H1 (cell line): ENCODE data around the gene ZC3HAV1. TPM values are rescaled to one million over a fixed set of nuclear protein-coding genes. Genes with fewer than 3 reads are reported as not detected.

Experiments used
- CTCF ChIA-PET: fragments of 300-600 bp; sonication (Branson Sonifier 250); formaldehyde crosslinking; loops from one replicate; lab custom pipeline; 2021; ENCODE audit not compliant: partially characterized antibody; lab: Charles Lee
- POLR2A ChIA-PET: fragments of 300-600 bp; sonication (Branson Sonifier 250); formaldehyde crosslinking; loops from one replicate; lab custom pipeline; 2021; ENCODE audit warnings: inconsistent platforms; ENCODE audit not compliant: partially characterized antibody; lab: Charles Lee
- DNase-seq, 2 experiments: peaks; one replicate each; pipeline versions ENCODE4 v3.0.0 to v3.0.0-alpha.2; 2010 to 2022; ENCODE audit warnings: low spot score in 2 of 2, low read depth in 1 of 2, mixed read lengths in 1 of 2
- FAIRE-seq: peaks from 2 replicates; lab custom pipeline; 2011; peaks lifted over from hg19 to GRCh38; lab: Jason Lieb, UNC
- H2AFZ ChIP-seq: 2 replicates; pipeline ENCODE4 v1.8.1; 2012; ENCODE audit warnings: low read length, inconsistent platforms
- H2AK5ac ChIP-seq: 2 replicates; pipeline ENCODE4 v1.6.1; 2013; ENCODE audit warnings: low read depth, low read length
- H2BK120ac ChIP-seq: replicated peaks from 2 replicates; pipeline ENCODE3; 2013; ENCODE audit warnings: low read depth, low read length, inconsistent platforms
- H2BK12ac ChIP-seq: 2 replicates; pipeline ENCODE4 v1.6.1; 2013; ENCODE audit warnings: low read depth, low read length
- H2BK15ac ChIP-seq: 2 replicates; pipeline ENCODE4 v1.6.1; 2013; ENCODE audit warnings: low read length
- H2BK20ac ChIP-seq: 2 replicates; pipeline ENCODE4 v1.6.1; 2013; ENCODE audit warnings: low read length
- H2BK5ac ChIP-seq: 2 replicates; pipeline ENCODE4 v1.6.1; 2013; ENCODE audit warnings: low read depth, low read length
- H3K14ac ChIP-seq: 2 replicates; pipeline ENCODE4 v1.6.1; 2013; ENCODE audit warnings: inconsistent platforms; ENCODE audit not compliant: insufficient read length
- H3K18ac ChIP-seq: 2 replicates; pipeline ENCODE4 v1.6.1; 2013; ENCODE audit warnings: low read length; ENCODE audit errors: extremely low read depth
- H3K23ac ChIP-seq: 2 replicates; pipeline ENCODE4 v1.6.1; 2013; ENCODE audit warnings: inconsistent platforms; ENCODE audit not compliant: insufficient read length
- H3K23me2 ChIP-seq: 2 replicates; pipeline ENCODE4 v1.6.1; 2013; ENCODE audit warnings: low read depth, low read length
- H3K27ac ChIP-seq: 2 replicates; pipeline ENCODE4 v1.6.1; 2011; ENCODE audit warnings: low read depth, low read length, inconsistent platforms
- H3K27me3 ChIP-seq, 4 experiments: replicated peaks in 1 of 4; 1 replicate in 1 of 4; 2 replicates in 3 of 4; pipeline versions ENCODE4 v1.6.1 to v1.8.1; 2011 to 2013; ENCODE audit warnings: low read length in 3 of 4, mild to moderate bottlenecking in 3 of 4, inconsistent platforms in 2 of 4, mixed read lengths in 2 of 4, moderate library complexity in 1 of 4; ENCODE audit not compliant: control insufficient read depth in 3 of 4, insufficient read depth in 3 of 4; ENCODE audit errors: extremely low read depth in 1 of 4
- H3K36me3 ChIP-seq, 4 experiments: 2 replicates each; pipeline versions ENCODE4 v1.6.1 to v1.8.1; 2011 to 2013; ENCODE audit warnings: mild to moderate bottlenecking in 4 of 4, low read length in 3 of 4, moderate library complexity in 2 of 4, control low read depth in 1 of 4, inconsistent platforms in 1 of 4; ENCODE audit not compliant: insufficient read depth in 4 of 4, control insufficient read depth in 2 of 4
- H3K4ac ChIP-seq: replicated peaks from 2 replicates; pipeline ENCODE3; 2013; ENCODE audit warnings: low read length, low read depth, mixed read lengths, inconsistent platforms; ENCODE audit not compliant: insufficient read length
- H3K4me1 ChIP-seq, 4 experiments: replicated peaks in 1 of 4; 1 replicate in 1 of 4; 2 replicates in 3 of 4; pipeline versions ENCODE4 v1.6.1 to v1.8.1; 2011 to 2013; ENCODE audit warnings: low read length in 3 of 4, inconsistent platforms in 2 of 4, mixed read lengths in 1 of 4; ENCODE audit not compliant: insufficient read depth in 4 of 4, control insufficient read depth in 3 of 4
- H3K4me2 ChIP-seq, 2 experiments: 2 replicates each; pipeline versions ENCODE4 v1.6.1 to v1.8.1; 2011 to 2013; ENCODE audit warnings: low read depth in 2 of 2, low read length in 2 of 2, control low read depth in 1 of 2, inconsistent platforms in 1 of 2, mild to moderate bottlenecking in 1 of 2; ENCODE audit not compliant: insufficient read depth in 1 of 2
- H3K4me3 ChIP-seq, 4 experiments: fragments of 200-600, 300-600 bp in 1 of 4; sonication (generic), shearing (Covaris generic), sonication (Bioruptor Twin) in 1 of 4; 2 replicates each; pipeline versions ENCODE4 v1.5.1 to v1.8.1; 2011 to 2016; ENCODE audit warnings: low read length in 4 of 4, low read depth in 3 of 4, control low read depth in 2 of 4, inconsistent platforms in 2 of 4, mild to moderate bottlenecking in 2 of 4, mixed read lengths in 1 of 4, moderate library complexity in 1 of 4; ENCODE audit not compliant: insufficient read depth in 2 of 4; ENCODE audit errors: extremely low read depth in 1 of 4
- H3K56ac ChIP-seq: replicated peaks from 2 replicates; pipeline ENCODE3; 2013; ENCODE audit warnings: low read depth, mild to moderate bottlenecking, mixed read lengths, low read length, inconsistent platforms; ENCODE audit not compliant: insufficient read length
- H3K79me1 ChIP-seq: 2 replicates; pipeline ENCODE4 v1.6.1; 2013; ENCODE audit warnings: low read depth, low read length, control low read depth
- H3K79me2 ChIP-seq, 2 experiments: 2 replicates each; pipeline versions ENCODE4 v1.6.1 to v1.8.1; 2012 to 2013; ENCODE audit warnings: low read length in 2 of 2, mild to moderate bottlenecking in 2 of 2, inconsistent platforms in 1 of 2; ENCODE audit not compliant: insufficient read depth in 2 of 2, control insufficient read depth in 1 of 2
- H3K9ac ChIP-seq, 4 experiments: replicated peaks in 1 of 4; 1 replicate in 1 of 4; 2 replicates in 3 of 4; pipeline versions ENCODE4 v1.6.1 to v1.8.1; 2011 to 2013; ENCODE audit warnings: low read depth in 3 of 4, low read length in 3 of 4, control low read depth in 2 of 4, mild to moderate bottlenecking in 2 of 4, moderate library complexity in 2 of 4, inconsistent platforms in 1 of 4; ENCODE audit errors: extremely low read depth in 1 of 4
- H3K9me3 ChIP-seq, 2 experiments: 2 replicates each; pipeline versions ENCODE4 v1.6.1 to v1.8.1; 2012 to 2013; ENCODE audit warnings: mild to moderate bottlenecking in 2 of 2, moderate library complexity in 2 of 2, control low read depth in 1 of 2, inconsistent platforms in 1 of 2, low read depth in 1 of 2, low read length in 1 of 2, mixed read lengths in 1 of 2; ENCODE audit not compliant: insufficient read depth in 2 of 2
- H4K20me1 ChIP-seq, 2 experiments: replicated peaks in 1 of 2; 2 replicates each; pipeline versions ENCODE3 to v1.8.1; 2011 to 2013; ENCODE audit warnings: inconsistent platforms in 2 of 2, low read length in 2 of 2, mild to moderate bottlenecking in 1 of 2; ENCODE audit not compliant: insufficient read depth in 2 of 2, control insufficient read depth in 1 of 2
- H4K5ac ChIP-seq: 2 replicates; pipeline ENCODE4 v1.6.1; 2013; ENCODE audit warnings: low read length, low read depth, mixed read lengths, inconsistent platforms; ENCODE audit not compliant: insufficient read length
- H4K8ac ChIP-seq: 2 replicates; pipeline ENCODE4 v1.8.0; 2013; ENCODE audit warnings: mild to moderate bottlenecking, moderate library complexity, low read length, inconsistent platforms; ENCODE audit not compliant: insufficient read depth; ENCODE audit errors: extremely low read depth
- H4K91ac ChIP-seq: replicated peaks from 2 replicates; pipeline ENCODE3; 2013; ENCODE audit warnings: low read length, mixed read lengths, inconsistent platforms; ENCODE audit not compliant: insufficient read length
- CBX8 ChIP-seq: fragments of 300-800, 300-1000 bp; sonication (generic); IDR thresholded peaks from 2 replicates; pipeline ENCODE4 v1.7.1; 2016; ENCODE audit warnings: low read depth, low read length, borderline replicate concordance
- RFX5 ChIP-seq: IDR thresholded peaks from 2 replicates; pipeline ENCODE4 v1.6.1; 2011; ENCODE audit warnings: low read depth, low read length, improper control_type of control experiment, borderline replicate concordance
- SP1 ChIP-seq: IDR thresholded peaks from 2 replicates; pipeline ENCODE4 v1.6.1; 2011; ENCODE audit warnings: low read depth, low read length
- SUZ12 ChIP-seq: fragments of 200-600 bp; sonication (generic); IDR thresholded peaks from 2 replicates; pipeline ENCODE4 v1.6.1; 2012; ENCODE audit warnings: mild to moderate bottlenecking, inconsistent platforms, low read length, moderate library complexity, mixed read lengths
- TBP ChIP-seq: IDR thresholded peaks from 2 replicates; pipeline ENCODE4 v1.6.1; 2011; ENCODE audit warnings: low read depth, low read length, improper control_type of control experiment
- ZNF274 ChIP-seq: IDR thresholded peaks from 2 replicates; pipeline ENCODE4 v1.7.0; 2012; ENCODE audit warnings: low read length, borderline replicate concordance; ENCODE audit errors: extremely low read depth
- WGBS, 2 experiments: shearing (Covaris generic) in 1 of 2; methylation state at CpG; one replicate each; pipeline versions ENCODE4 v1.1.6 to v1.1.7; 2013 to 2015; ENCODE audit warnings: low lambda C conversion rate in 2 of 2, mixed read lengths in 2 of 2, inconsistent platforms in 1 of 2, low coverage in 1 of 2, missing lambda C conversion rate in 1 of 2; ENCODE audit not compliant: insufficient replicate concordance in 2 of 2, insufficient coverage in 1 of 2, insufficient read length in 1 of 2; ENCODE audit errors: extremely low coverage in 1 of 2, missing lambda C conversion rate in 1 of 2; 5-methylcytosine and 5-hydroxymethylcytosine counted together
- polyA plus RNA-seq, 7 experiments: library from polyadenylated mRNA; depleted of rRNA in 3 of 7; stranded (reverse) in 5 of 7; unstranded in 2 of 7; fragments of >200 nt in 5 of 7; fragments of 200-250 nt in 2 of 7; gene quantifications; 1 replicate in 5 of 7; 2 replicates in 1 of 7; 4 replicates in 1 of 7; pipeline versions ENCODE4 v1.2.1 to v1.2.3, GENCODE V29; 2011 to 2013; ENCODE audit warnings: missing spikeins in 2 of 7, mixed read lengths in 2 of 7
- total RNA-seq: library from RNA; stranded (reverse); fragmentation: NEBNext Ultra II Directional; extraction: Animal tissue kit (Norgen Biotek cat#: 25700); gene quantifications from 2 replicates; pipeline ENCODE4 v1.2.1, GENCODE V29; 2021
- TF ChIP-seq, protein P1 (sequence below), 3 experiments: IDR thresholded peaks; 1 replicate in 2 of 3; 2 replicates in 1 of 3; pipeline versions ENCODE4 v1.5.1 to v1.6.1; 2011; ENCODE audit warnings: low read length in 3 of 3, mild to moderate bottlenecking in 3 of 3, inconsistent platforms in 2 of 3, low read depth in 1 of 3, moderate library complexity in 1 of 3; ENCODE audit not compliant: insufficient read depth in 1 of 3; ENCODE audit errors: control extremely low read depth in 1 of 3
- TF ChIP-seq, protein P2 (sequence below): IDR thresholded peaks from 2 replicates; pipeline ENCODE4 v1.6.1; 2011; ENCODE audit warnings: low read length, improper control_type of control experiment
- TF ChIP-seq, protein P3 (sequence below): IDR thresholded peaks from 2 replicates; pipeline ENCODE4 v1.6.1; 2012; ENCODE audit warnings: inconsistent platforms

ZC3HAV1 gene
- total and polyA plus RNA-seq, 2 of the 8 experiments (the other 6 are each of a cell fraction or from before 2014, with no cell fraction given) = 22.5 to 43.4 TPM

DNA sequence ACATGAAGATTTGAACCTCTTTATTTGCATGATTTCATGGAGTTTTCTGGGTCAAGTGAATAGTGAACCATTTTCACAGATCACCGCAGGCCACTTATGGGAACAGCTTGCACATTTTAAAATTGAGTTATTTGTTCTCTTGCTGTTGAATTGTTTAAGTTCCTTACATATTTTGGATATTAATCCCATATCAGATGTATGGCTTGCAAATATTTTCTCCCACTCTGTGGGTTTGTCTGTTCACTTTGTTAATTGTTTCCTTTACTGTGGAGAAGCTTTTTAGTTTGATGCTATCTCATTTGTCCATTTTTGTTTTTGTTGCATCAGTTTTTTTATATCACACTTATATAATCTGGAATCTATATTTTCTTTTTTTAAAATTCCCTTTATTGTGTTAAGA, 59.6 kb downstream of the ZC3HAV1 start:
- Histone ChIP-seq H3K18ac (no peak overlapping the region), H2BK5ac (no peak overlapping the region), H4K8ac (no peak overlapping the region), H3K4me3 (no peak overlapping the region), H3K4me2 (no peak overlapping the region), H3K4ac (no peak overlapping the region), H2AFZ (no peak overlapping the region), H3K79me1 (no peaks in the 10 kb centered on the region), H4K91ac (no peak overlapping the region), H3K23ac (no peak overlapping the region), H3K27me3 (no peaks in the 10 kb centered on the region), H3K36me3 (peaks cover 0 to 26% (median 6%) of the 10 kb centered on the region in 4 experiments; a peak in 4 of 8 replicates), H3K4me1 (no peaks in the 10 kb centered on the region; a peak in 1 of 7 replicates), H3K9me3 (no peaks in the 10 kb centered on the region), H3K79me2 (no peaks in the 10 kb centered on the region), H2BK120ac (no peak overlapping the region), H4K20me1 (no peaks in the 10 kb centered on the region), H3K56ac (no peak overlapping the region), H2BK20ac (no peak overlapping the region), H3K23me2 (no peaks in the 10 kb centered on the region), H3K9ac (no peak overlapping the region), H2BK15ac (no peak overlapping the region), H3K27ac (no peak overlapping the region), H4K5ac (no peak overlapping the region), H2AK5ac (no peak overlapping the region), H2BK12ac (no peak overlapping the region), H3K14ac (no peak overlapping the region)
- FAIRE-seq (no peak), DNase-seq (no peak)
- WGBS, 2 experiments = 93% methylated on average over 1 of the region's 1 CpG; no CpG with 5 or more reads in 1 of the 2 experiments
- ChIA-PET POLR2A (interaction anchor here (0.6 to 1.1 kb wide), 2 partner anchors 15 to 37 kb away, joined by 3 to 4 read pairs; no protein-coding TSS in a partner anchor), CTCF (interaction anchor here (1.7 to 2.4 kb wide), 2 partner anchors 10 to 25 kb away, joined by 4 to 9 read pairs; no protein-coding TSS in a partner anchor)
- no peak for TF ChIP-seq SUZ12
- no peak for TF ChIP-seq CBX8
- TF ChIP-seq, protein P1, sequence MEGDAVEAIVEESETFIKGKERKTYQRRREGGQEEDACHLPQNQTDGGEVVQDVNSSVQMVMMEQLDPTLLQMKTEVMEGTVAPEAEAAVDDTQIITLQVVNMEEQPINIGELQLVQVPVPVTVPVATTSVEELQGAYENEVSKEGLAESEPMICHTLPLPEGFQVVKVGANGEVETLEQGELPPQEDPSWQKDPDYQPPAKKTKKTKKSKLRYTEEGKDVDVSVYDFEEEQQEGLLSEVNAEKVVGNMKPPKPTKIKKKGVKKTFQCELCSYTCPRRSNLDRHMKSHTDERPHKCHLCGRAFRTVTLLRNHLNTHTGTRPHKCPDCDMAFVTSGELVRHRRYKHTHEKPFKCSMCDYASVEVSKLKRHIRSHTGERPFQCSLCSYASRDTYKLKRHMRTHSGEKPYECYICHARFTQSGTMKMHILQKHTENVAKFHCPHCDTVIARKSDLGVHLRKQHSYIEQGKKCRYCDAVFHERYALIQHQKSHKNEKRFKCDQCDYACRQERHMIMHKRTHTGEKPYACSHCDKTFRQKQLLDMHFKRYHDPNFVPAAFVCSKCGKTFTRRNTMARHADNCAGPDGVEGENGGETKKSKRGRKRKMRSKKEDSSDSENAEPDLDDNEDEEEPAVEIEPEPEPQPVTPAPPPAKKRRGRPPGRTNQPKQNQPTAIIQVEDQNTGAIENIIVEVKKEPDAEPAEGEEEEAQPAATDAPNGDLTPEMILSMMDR (IDR thresholded peaks at IDR 0.05; ENCODE audit: control extremely low read depth in 1 of 3, insufficient read depth in 1 of 3, low read depth in 1 of 3, low read length in 3 of 3) = no peak
- no peak for TF ChIP-seq TBP
- TF ChIP-seq ZNF274 = no peak
- TF ChIP-seq RFX5 = no peak
- no peak for TF ChIP-seq SP1
- TF ChIP-seq, protein P2, sequence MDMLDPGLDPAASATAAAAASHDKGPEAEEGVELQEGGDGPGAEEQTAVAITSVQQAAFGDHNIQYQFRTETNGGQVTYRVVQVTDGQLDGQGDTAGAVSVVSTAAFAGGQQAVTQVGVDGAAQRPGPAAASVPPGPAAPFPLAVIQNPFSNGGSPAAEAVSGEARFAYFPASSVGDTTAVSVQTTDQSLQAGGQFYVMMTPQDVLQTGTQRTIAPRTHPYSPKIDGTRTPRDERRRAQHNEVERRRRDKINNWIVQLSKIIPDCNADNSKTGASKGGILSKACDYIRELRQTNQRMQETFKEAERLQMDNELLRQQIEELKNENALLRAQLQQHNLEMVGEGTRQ = no peak
- TF ChIP-seq, protein P3, sequence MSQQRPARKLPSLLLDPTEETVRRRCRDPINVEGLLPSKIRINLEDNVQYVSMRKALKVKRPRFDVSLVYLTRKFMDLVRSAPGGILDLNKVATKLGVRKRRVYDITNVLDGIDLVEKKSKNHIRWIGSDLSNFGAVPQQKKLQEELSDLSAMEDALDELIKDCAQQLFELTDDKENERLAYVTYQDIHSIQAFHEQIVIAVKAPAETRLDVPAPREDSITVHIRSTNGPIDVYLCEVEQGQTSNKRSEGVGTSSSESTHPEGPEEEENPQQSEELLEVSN = no peak
